GM23248 (cell line): ENCODE results near the gene PIANP.

Source experiments
- EZH2 ChIP-seq: fragments of 200-600 bp; sonication (generic); IDR thresholded peaks from 2 replicates; pipeline ENCODE4 v1.6.1; 2018; ENCODE audit warnings: antibody characterized with exemption, mild to moderate bottlenecking; ENCODE audit not compliant: insufficient read depth, poor library complexity, severe bottlenecking
- EZH2phosphoT487 ChIP-seq: fragments of 200-600 bp; sonication (generic); IDR thresholded peaks from 2 replicates; pipeline ENCODE4 v1.6.1; 2018; ENCODE audit warnings: antibody characterized with exemption, moderate library complexity, mild to moderate bottlenecking, low read depth; ENCODE audit not compliant: insufficient read depth

DNA sequence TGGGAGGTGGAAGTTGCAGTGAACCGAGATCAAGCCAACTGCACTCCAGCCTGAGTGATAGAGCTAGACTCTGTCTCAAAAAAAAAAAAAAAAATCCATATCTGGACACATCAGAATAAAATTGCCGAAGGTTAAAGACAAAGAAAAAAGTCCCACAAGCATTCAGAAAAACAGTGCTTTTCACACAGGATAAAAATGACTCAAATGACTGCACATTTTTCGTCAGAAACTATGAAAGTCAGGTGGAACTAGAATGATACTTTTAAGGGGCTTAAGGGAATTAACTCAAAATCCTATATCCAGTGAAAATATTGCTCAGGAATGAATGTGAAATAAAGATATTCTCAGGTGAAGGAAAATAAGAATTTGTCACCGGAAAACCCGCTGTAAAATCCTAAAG lies 36.1 kb upstream of the PIANP start:
- TF ChIP-seq EZH2 (no peak), EZH2phosphoT487 (no peak)
